ENCODE measurements around the gene UNC93A.
"Not testable (repeated sequence)": the region's sequence is repeated elsewhere in the genome, so short reads cannot be mapped to it uniquely, and the experiment has no call there.

UNC93A gene

GRCh38 chr6:167290786-167291622 lies at the start of gene UNC93A:
Gene UNC93A, plus strand, starts transcription at chr6:167291315. Its CDS starts 175 bp downstream, at chr6:167291490.
- no peak for DNase-seq (ENCODE audit: low spot score)

- not testable (repeated sequence) for DNase-seq (ENCODE audit: low spot score)
These were observed 49.6 kb upstream of the UNC93A start for GRCh38 chr6:167241321-167242134.

- DNase-seq (ENCODE audit: low spot score) = not testable (repeated sequence)
These were observed 49.0 kb upstream of the UNC93A start for GRCh38 chr6:167242135-167242506.

GRCh38 chr6:167242511-167243051 lies 48.5 kb upstream of the UNC93A start:
- DNase-seq (ENCODE audit: low spot score) = not testable (repeated sequence)

GRCh38 chr6:167244064-167244960 lies 46.8 kb upstream of the UNC93A start:
- DNase-seq (ENCODE audit: low spot score) = no peak

GRCh38 chr6:167244991-167245390 lies 46.1 kb upstream of the UNC93A start:
- DNase-seq (ENCODE audit: low spot score) = no peak

GRCh38 chr6:167245591-167245990 lies 45.5 kb upstream of the UNC93A start:
- no peak for DNase-seq (ENCODE audit: low spot score)

- no peak for DNase-seq (ENCODE audit: low spot score)
These were observed 43.1 kb upstream of the UNC93A start for GRCh38 chr6:167247814-167248595.

GRCh38 chr6:167248878-167249455 lies 42.1 kb upstream of the UNC93A start:
- not testable (repeated sequence) for DNase-seq (ENCODE audit: low spot score)

GRCh38 chr6:167252271-167252670 lies 38.8 kb upstream of the UNC93A start:
- DNase-seq (ENCODE audit: low spot score) = no peak

- DNase-seq (ENCODE audit: low spot score) = no peak
These were observed 35.1 kb upstream of the UNC93A start for GRCh38 chr6:167255918-167256553.

- DNase-seq (ENCODE audit: low spot score) = no peak
These were observed 32.5 kb upstream of the UNC93A start for GRCh38 chr6:167258646-167259045.

- not testable (repeated sequence) for DNase-seq (ENCODE audit: low spot score)
These were observed 24.9 kb upstream of the UNC93A start for GRCh38 chr6:167266057-167266829.

GRCh38 chr6:167266830-167267555 lies 24.1 kb upstream of the UNC93A start:
- DNase-seq (ENCODE audit: low spot score) = no peak

- not testable (repeated sequence) for DNase-seq (ENCODE audit: low spot score)
These were observed 23.6 kb upstream of the UNC93A start for GRCh38 chr6:167267556-167267898.

- DNase-seq (ENCODE audit: low spot score) = no peak
These were observed 23.2 kb upstream of the UNC93A start for GRCh38 chr6:167267921-167268401.

- no peak for DNase-seq (ENCODE audit: low spot score)
These were observed 22.3 kb upstream of the UNC93A start for GRCh38 chr6:167268683-167269280.
